Measurements from ENCODE around the gene FXYD5.

Gene FXYD5

DNA sequence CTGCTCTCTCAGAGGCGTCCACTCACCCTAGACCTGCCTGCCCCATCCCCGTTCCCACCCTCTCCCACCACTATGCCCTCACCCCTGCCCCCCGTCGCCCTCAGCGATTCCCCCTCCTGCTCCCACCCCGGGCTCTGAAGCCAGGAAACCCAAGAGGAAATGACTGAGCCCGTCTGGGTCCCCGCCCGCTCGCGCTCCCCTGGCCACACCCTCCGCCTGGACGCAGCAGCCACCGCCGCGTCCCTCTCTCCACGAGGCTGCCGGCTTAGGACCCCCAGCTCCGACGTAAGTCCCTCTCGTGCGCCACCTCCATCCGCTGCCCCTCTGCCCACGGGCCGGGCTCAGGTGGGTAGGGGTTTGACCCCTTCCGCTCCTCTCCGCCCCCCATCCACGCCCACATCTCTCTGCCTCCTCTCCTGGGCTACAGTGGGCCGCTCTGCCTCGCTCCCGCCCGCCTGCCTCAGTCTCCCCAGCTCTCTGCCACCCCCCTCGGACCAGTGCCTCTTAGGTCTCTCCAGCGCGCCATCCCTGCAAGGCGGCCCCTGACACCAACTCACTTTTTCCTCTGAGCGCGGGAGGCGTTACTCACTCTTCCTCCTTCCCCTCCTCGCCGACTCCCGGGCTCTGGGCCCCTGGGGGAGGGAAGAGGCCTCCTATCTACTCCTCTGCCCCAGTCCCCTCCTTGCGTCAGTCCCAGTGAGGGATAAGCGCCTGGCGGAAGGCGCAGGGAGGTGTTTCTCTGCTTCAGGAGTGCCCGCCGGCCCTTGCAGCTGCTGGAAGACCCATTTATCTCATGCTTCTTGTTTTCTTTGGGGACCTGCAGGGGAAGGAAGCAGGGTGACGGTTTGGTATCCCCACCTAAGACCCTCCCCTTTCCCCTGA is at the start of gene FXYD5:
Gene FXYD5 (plus strand): TSS at position 211 of the 882 bp plus-strand sequence. CDS start 816 bp downstream, outside the sequence.
- DNase-seq (ENCODE audit: low read depth in 1 of 2, low spot score in 1 of 2): peak; percentile 50 to 68

DNA sequence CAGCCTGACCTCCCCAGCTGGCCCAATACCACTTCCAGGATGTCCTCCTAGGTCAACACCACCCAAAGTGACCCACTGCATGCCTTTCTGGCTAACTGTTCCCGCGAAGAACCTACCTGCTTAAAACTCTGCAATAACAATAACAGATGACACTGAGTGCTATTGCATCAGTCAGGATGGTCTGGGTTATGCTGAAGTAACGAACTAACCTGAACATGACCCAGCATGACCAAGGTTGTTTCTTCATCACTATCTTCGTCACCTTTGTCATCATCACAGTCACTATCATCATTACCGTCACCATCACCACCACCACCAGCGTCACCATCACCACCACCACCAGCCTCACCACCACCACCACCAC is 49.5 kb upstream of the FXYD5 start:
- DNase-seq (ENCODE audit: low read depth in 1 of 2, low spot score in 1 of 2): no peak

DNA sequence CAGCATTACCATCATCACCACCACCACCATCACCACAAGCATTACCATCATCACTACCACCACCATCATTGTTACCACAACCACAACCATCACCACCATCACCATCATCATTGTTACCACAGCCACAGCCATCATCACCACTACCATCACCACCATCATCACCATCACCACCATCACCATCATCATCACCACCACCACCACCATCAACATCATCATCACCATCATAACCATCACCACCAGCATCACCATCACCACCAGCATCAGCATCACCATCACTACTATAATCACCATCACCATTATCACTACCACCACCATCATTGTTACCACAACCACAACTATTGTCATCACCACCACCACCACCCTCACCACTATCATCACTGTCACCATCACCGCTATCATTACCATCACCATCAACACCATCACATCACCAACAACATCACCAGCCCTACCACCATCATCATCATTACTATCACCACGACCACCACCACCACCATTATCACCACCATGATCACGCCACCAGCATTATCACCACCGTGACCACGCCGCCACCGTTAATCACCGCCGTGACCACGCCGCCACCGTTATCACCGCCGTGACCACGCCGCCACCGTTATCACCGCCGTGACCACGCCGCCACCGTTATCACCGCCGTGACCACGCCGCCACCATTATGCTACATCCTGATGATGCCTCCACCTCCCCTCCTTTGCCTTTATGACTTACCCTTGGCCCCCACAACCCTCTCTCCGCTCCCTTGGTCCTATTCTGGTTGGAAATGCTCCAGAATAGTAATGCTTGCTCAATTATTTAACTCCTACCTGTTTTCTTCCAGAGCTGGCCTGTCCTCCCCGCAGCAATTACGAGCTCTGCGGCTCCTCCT is 48.9 kb upstream of the FXYD5 start:
- DNase-seq (ENCODE audit: low read depth in 1 of 2, low spot score in 1 of 2): no peak

- DNase-seq (ENCODE audit: low read depth in 1 of 2, low spot score in 1 of 2): no peak
Measured at GRCh38 chr19:35106291-35106583, 48.3 kb upstream of the FXYD5 start.

GRCh38 chr19:35106898-35107541 is 47.5 kb upstream of the FXYD5 start:
- no peak for DNase-seq (ENCODE audit: low read depth in 1 of 2, low spot score in 1 of 2)

DNA sequence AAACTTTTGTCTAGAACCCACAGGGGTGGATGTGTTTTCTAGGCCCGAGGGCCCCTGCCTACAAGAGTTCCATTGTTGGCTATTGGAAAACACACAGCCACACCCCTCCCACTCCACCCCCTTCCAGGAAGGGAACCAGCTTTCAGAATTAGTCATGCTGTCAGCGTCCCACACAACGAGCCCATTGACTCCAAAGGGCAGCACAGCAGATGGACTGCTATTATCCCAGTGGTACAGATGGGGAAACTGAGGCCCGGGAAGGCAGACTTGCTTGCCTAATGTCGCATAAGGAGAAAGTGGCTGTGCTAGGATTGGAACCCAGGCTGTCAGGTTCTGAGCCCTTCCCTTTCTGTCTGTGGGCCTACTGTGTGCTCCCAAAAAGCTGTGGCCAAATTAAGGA is 47.0 kb upstream of the FXYD5 start:
- DNase-seq (ENCODE audit: low read depth in 1 of 2, low spot score in 1 of 2): no peak

- DNase-seq (ENCODE audit: low read depth in 1 of 2, low spot score in 1 of 2): no peak
Measured at GRCh38 chr19:35108730-35109129, 45.8 kb upstream of the FXYD5 start.

- no peak for DNase-seq (ENCODE audit: low read depth in 1 of 2, low spot score in 1 of 2)
Measured at GRCh38 chr19:35109395-35110112, 45.0 kb upstream of the FXYD5 start.

- DNase-seq (ENCODE audit: low read depth in 1 of 2, low spot score in 1 of 2): no peak
Measured at GRCh38 chr19:35110974-35111373, 43.6 kb upstream of the FXYD5 start.

GRCh38 chr19:35112995-35113688 is 41.4 kb upstream of the FXYD5 start:
- DNase-seq (ENCODE audit: low read depth in 1 of 2, low spot score in 1 of 2): no peak

DNA sequence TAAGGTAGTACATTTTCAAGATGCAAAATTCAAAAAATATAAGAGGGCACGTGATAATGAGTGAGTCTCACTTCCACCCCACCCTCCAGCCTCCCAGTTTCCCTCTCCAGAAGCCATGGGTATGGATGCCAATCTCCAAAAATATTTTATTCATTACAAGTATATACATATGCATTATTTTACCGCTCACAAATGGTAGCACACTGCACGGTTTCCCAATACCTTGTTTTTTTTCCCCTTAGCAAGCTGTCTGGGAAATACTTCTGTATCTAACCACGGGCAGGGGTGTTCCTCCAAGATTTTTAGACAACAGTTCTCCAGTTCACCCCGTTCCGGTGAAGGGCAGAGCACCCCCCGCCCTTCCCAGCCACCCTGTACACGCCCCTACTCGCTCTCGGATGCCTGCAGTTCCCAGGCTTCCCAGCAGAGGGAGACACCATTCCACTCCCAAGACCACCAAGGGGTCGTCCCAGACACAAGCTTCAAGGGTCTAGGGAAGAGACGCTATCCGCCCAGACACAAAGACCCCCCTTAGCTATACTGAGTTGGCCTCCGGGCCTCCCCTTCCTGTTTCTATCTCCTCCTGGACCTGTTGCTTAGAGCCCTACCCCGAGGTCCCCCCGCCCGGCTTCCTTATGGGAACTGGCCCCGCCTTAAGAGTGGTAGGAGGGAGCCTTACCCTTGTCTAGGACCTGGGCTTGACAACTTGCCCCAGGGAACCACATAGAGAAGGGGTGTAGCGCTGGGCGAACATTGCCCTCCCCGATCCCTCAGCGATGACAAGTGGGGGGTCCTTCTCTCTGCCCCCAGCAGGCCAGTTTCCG is 40.0 kb upstream of the FXYD5 start:
- peak; percentile 45 to 52 for DNase-seq (ENCODE audit: low read depth in 1 of 2, low spot score in 1 of 2)

GRCh38 chr19:35115177-35115951 is 39.2 kb upstream of the FXYD5 start, which contains the start of gene FXYD3:
Gene FXYD3 (plus strand): TSS chr19:35115823. CDS start chr19:35119377, 3,554 bp downstream.
- DNase-seq (ENCODE audit: low read depth in 1 of 2, low spot score in 1 of 2): no peak

GRCh38 chr19:35116072-35116801 is 38.3 kb upstream of the FXYD5 start:
- no peak for DNase-seq (ENCODE audit: low read depth in 1 of 2, low spot score in 1 of 2)

DNA sequence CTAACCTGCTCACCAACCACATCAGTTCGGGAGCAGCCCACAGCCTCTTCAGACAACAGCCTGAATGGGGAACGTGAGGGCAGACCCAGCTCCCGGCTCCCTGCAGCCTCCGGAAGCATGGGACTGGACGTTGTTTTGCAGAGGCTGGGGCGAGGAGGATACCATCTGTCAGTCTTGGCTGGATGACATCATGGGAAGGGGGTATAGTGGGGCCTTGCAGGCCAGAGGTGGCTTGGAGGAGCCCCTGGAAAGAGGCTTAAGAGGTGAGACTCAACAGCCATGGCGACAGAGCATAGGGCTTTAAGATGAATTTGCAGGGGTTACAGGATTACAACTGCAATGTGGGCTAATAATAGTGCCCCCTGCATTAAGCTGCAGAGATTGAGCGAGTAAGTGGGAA is 37.4 kb upstream of the FXYD5 start:
- no peak for DNase-seq (ENCODE audit: low read depth in 1 of 2, low spot score in 1 of 2)

DNA sequence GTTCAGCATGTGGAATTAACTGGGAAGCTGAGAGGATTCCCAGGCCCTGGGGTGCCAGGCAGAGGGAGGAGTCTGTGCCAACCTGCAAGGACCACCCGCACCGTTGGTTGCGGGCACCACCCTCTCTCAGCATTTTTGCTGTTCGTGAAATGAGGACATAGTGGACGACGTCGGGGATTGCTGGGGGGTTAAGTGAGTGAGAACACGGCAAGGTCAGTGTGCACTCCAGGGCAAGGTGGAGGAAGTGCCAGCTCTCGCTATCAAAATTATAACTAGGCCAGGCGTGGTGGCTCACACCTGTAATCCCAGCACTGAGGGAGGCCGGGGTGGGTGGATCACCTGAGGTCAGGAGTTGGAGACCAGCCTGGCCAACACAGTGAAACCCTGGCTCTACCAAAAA is 36.7 kb upstream of the FXYD5 start:
- DNase-seq (ENCODE audit: low read depth in 1 of 2, low spot score in 1 of 2): no peak

DNA sequence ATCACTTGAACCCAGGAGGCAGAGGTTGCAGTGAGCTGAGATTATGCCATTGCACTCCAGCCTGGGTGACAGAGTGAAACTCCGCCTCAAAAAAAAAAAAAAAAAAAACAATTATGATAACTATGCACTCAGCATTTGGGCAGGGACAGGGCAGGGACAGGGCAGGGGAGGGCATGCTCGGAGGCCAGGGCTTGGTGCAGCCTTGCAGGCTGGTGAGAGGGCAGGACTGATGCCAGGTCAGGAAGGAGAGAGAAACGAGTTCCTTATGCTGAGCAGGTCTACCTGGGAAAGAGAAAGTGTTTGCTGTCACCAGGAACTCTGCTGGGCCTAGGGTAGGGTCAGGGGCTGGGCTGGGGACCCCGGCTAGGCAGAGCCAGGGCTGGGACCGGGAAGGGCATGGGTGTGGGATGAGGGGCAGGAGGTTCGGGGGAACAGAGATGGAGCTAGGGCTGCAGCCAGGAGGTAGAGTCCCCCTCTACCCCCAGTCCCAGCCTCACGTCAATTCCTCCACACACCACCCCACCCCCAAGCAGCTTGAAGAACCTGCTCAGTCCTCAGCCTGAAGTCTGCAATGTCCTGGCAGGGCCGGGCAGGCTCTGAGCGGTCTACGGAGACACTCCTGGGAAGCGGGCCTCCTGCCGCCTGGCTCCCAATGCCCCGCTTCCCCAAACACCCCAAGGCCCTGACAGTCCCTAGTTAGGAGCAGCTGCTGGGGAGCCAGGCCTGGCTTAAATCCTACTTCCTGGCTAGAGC is 36.1 kb upstream of the FXYD5 start:
- DNase-seq (ENCODE audit: low read depth in 1 of 2, low spot score in 1 of 2): no peak

DNA sequence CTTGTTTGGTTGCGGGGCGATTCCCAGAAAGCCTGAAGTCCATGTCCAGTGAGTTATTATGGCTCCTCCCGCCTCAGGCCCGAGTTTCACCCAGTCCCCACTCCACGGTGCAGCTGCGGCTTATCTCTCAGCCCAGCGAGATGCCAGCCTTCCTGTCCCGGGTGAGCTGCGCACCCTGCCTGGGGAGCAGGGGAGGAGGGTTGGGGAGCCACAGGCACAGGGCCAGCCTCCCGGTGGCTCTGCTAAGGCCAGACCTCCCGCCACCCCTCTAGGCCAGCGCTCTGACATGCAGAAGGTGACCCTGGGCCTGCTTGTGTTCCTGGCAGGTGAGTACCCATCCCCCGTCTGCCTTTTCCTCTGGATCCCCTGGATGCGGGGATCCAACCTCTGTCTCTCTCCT is 35.4 kb upstream of the FXYD5 start:
- DNase-seq (ENCODE audit: low read depth in 1 of 2, low spot score in 1 of 2): no peak

Data from activated T-helper 1 cell treated with anti-CD3 and anti-CD28 coated beads, Interleukin-2, amount 50 U/mL, for 16 hours (primary cell).